ENCODE results near the gene CTU1. TPM values are rescaled to one million over a fixed set of nuclear protein-coding genes. Genes with fewer than 3 reads are reported as not detected.

Gene CTU1
- total RNA-seq, 1 experiment from 2014 or later: 12.7 TPM

GRCh38 chr19:51131780-51132680 lies 23.8 kb upstream of the CTU1 start:
- Mint-ChIP-seq H3K27ac (ENCODE audit: low read depth, unreplicated experiment) (no peak overlapping the region), H3K4me3 (ENCODE audit: unreplicated experiment) (no peak overlapping the region), H3K9me3 (ENCODE audit: unreplicated experiment) (peaks cover 4% of the 10 kb centered on the region), H3K4me1 (ENCODE audit: insufficient read depth, unreplicated experiment) (no peaks in the 10 kb centered on the region), H3K27me3 (ENCODE audit: insufficient read depth, unreplicated experiment) (no peaks in the 10 kb centered on the region), H3K36me3 (ENCODE audit: insufficient read depth, unreplicated experiment) (no peaks in the 10 kb centered on the region)
- ChIA-PET CTCF (interaction anchor here (0.7 kb wide), 1 partner anchor 210 kb away, joined by 3 read pairs; no protein-coding TSS in a partner anchor), POLR2A (no interaction called here)
- no TSS peak for BruUV-seq (replicated peaks)
- no peak for DNase-seq (ENCODE audit: unreplicated experiment)
- TF ChIP-seq, protein P1, sequence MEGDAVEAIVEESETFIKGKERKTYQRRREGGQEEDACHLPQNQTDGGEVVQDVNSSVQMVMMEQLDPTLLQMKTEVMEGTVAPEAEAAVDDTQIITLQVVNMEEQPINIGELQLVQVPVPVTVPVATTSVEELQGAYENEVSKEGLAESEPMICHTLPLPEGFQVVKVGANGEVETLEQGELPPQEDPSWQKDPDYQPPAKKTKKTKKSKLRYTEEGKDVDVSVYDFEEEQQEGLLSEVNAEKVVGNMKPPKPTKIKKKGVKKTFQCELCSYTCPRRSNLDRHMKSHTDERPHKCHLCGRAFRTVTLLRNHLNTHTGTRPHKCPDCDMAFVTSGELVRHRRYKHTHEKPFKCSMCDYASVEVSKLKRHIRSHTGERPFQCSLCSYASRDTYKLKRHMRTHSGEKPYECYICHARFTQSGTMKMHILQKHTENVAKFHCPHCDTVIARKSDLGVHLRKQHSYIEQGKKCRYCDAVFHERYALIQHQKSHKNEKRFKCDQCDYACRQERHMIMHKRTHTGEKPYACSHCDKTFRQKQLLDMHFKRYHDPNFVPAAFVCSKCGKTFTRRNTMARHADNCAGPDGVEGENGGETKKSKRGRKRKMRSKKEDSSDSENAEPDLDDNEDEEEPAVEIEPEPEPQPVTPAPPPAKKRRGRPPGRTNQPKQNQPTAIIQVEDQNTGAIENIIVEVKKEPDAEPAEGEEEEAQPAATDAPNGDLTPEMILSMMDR (IDR thresholded peaks at IDR 0.05; ENCODE audit: unreplicated experiment): no peak
- intact Hi-C loops (cut with micrococcal nuclease): no loop called here

DNA sequence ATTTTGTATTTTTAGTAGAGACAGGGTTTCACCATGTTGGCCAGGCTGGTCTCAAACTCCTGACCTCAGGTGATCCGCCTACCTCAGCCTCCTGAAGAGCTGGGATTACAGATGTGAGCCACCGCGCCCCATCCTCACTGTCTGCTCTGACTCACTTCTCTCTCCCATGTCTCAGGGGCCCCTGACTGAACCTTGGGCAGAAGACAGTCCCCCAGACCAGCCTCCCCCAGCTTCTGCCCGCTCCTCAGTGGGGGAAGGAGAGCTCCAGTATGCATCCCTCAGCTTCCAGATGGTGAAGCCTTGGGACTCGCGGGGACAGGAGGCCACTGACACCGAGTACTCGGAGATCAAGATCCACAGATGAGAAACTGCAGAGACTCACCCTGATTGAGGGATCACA lies 21.5 kb upstream of the CTU1 start:
- TF ChIP-seq, protein P1 (IDR thresholded peaks at IDR 0.05; ENCODE audit: unreplicated experiment): no peak
- no TSS peak for BruUV-seq (replicated peaks)
- Mint-ChIP-seq H3K4me3 (ENCODE audit: unreplicated experiment) (no peak overlapping the region), H3K36me3 (ENCODE audit: insufficient read depth, unreplicated experiment) (no peaks in the 10 kb centered on the region), H3K27ac (ENCODE audit: low read depth, unreplicated experiment) (no peak overlapping the region), H3K9me3 (ENCODE audit: unreplicated experiment) (no peaks in the 10 kb centered on the region), H3K27me3 (ENCODE audit: insufficient read depth, unreplicated experiment) (no peaks in the 10 kb centered on the region), H3K4me1 (ENCODE audit: insufficient read depth, unreplicated experiment) (no peaks in the 10 kb centered on the region)
- POLR2A ChIA-PET: no interaction called here
- intact Hi-C loops (cut with micrococcal nuclease): no loop called here
- no peak for DNase-seq (ENCODE audit: unreplicated experiment)
- CTCF ChIA-PET: no interaction called here

DNA sequence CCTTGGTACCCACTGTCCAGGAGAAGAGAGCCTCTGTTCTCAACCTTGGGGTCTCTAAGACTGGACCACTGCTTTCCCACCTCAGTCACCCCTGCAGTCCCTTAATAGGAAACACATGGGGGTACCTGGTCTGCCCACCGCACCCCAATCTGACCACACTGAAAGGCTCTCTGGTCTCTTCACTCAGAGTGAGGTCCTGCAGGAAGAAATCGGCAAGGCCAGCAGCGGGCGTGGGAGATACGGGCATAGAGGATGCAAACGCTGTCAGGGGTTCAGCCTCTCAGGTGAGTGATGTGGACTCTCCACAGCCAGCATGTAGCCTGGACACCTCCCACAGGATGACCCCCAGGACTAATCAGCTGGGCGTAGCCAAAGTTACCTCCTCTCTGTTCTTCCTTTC lies 20.0 kb upstream of the CTU1 start:
- ChIA-PET POLR2A (no interaction called here), CTCF (no interaction called here)
- DNase-seq (ENCODE audit: unreplicated experiment): no peak
- Mint-ChIP-seq H3K27me3 (ENCODE audit: insufficient read depth, unreplicated experiment) (no peaks in the 10 kb centered on the region), H3K36me3 (ENCODE audit: insufficient read depth, unreplicated experiment) (no peaks in the 10 kb centered on the region), H3K4me1 (ENCODE audit: insufficient read depth, unreplicated experiment) (no peaks in the 10 kb centered on the region), H3K9me3 (ENCODE audit: unreplicated experiment) (peaks cover 7% of the 10 kb centered on the region), H3K4me3 (ENCODE audit: unreplicated experiment) (no peak overlapping the region), H3K27ac (ENCODE audit: low read depth, unreplicated experiment) (no peak overlapping the region)
- no TSS peak for BruUV-seq (replicated peaks)
- TF ChIP-seq, protein P1 (IDR thresholded peaks at IDR 0.05; ENCODE audit: unreplicated experiment): no peak
- intact Hi-C loops (cut with micrococcal nuclease): no loop called here

DNA sequence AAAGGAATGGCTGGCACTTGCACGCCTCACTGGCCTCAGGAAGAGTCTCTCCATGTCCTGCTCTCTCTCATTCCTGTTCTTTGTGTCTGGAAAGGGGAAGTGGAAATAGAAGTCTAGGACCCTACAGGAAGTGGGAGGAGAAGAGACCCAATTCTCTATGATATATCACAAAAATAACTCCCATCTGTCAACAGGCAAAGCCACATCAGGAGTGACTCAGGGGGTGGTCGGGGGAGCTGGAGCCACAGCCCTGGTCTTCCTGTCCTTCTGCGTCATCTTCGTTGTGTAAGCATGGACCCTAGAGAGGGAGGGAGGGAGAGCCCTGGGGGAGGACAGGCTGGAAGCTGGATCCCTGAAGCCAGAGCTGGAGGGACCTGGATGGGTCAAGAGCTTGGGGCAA lies 19.5 kb upstream of the CTU1 start:
- Mint-ChIP-seq H3K4me1 (ENCODE audit: insufficient read depth, unreplicated experiment) (no peaks in the 10 kb centered on the region), H3K36me3 (ENCODE audit: insufficient read depth, unreplicated experiment) (no peaks in the 10 kb centered on the region), H3K4me3 (ENCODE audit: unreplicated experiment) (no peak overlapping the region), H3K27ac (ENCODE audit: low read depth, unreplicated experiment) (no peak overlapping the region), H3K27me3 (ENCODE audit: insufficient read depth, unreplicated experiment) (no peaks in the 10 kb centered on the region), H3K9me3 (ENCODE audit: unreplicated experiment) (peaks cover 7% of the 10 kb centered on the region)
- ChIA-PET CTCF (no interaction called here), POLR2A (no interaction called here)
- no TSS peak for BruUV-seq (replicated peaks)
- intact Hi-C loops (cut with micrococcal nuclease): no loop called here
- no peak for DNase-seq (ENCODE audit: unreplicated experiment)
- TF ChIP-seq, protein P1 (IDR thresholded peaks at IDR 0.05; ENCODE audit: unreplicated experiment): no peak

Data from MCF 10A (cell line).